NCI-H748 (cell line): ENCODE data around the gene TSPEAR.
A peak's percentile ranks its signal among the peaks of the same experiment; 100 is the strongest.
"Not testable (repeated sequence)": the region's sequence is repeated elsewhere in the genome, so short reads cannot be mapped to it uniquely, and the experiment has no call there.

Source experiments
- DNase-seq: peaks from one replicate; lab custom pipeline; 2025; ENCODE audit not compliant: unreplicated experiment; lab: John Stamatoyannopoulos, UW

TSPEAR gene

DNA sequence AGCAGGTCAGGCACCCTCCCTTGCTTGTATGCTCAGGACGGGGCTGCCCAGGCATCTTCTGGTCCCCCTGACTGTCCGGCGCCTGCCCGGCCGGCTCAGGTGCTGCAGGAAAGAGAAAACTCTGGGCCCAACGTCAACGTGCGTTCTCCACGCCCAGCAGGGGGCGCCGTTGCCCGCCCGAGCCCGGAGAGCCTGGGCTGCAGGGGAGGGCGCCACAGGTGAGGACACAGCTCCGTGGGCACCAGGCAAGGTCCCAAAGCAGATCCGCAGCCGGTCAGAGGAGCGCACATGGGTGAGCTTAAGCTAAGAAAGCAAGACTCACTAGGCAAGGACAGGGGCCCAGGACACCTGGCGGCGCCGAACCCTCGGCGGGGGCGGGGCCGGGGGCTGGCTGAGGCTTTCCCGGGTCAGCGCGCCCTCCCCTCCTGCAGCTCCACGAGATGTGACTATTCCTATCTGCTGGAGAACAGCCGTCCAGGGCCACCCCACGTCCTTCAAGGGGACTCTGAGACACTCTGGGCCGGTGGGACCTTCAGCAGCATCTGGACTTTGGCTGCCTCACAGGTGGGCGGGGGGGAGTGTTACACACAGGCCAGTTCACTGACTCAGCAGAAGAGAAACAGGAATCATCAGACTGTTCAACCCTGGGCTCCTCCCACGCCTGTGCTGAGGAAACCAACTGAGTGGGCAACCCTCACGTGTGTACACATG lies 200.7 kb downstream of the TSPEAR start:
- peak; percentile 81 for DNase-seq

- DNase-seq = no peak
Measured at GRCh38 chr21:44510109-44510507, 201.3 kb downstream of the TSPEAR start.

DNA sequence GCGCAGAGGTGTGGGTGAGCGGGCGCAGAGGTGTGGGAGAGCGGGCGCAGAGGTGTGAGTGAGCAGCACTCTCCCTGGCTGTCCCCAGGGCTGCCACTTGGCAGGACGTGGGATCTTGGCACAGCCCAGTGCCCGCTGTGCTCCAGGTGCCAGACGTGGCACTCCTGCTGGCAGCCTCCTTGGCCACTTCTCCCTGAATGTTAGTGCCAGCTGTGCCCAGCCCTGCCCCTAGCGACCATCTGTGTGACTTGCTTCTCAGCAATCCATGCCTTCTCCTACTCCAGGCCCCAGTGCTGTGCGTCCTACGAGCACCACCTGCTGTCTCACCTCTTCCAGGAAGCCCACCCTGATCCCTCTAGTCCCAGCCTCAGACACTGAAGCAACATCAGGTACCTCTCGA lies 201.8 kb downstream of the TSPEAR start:
- no peak for DNase-seq

DNA sequence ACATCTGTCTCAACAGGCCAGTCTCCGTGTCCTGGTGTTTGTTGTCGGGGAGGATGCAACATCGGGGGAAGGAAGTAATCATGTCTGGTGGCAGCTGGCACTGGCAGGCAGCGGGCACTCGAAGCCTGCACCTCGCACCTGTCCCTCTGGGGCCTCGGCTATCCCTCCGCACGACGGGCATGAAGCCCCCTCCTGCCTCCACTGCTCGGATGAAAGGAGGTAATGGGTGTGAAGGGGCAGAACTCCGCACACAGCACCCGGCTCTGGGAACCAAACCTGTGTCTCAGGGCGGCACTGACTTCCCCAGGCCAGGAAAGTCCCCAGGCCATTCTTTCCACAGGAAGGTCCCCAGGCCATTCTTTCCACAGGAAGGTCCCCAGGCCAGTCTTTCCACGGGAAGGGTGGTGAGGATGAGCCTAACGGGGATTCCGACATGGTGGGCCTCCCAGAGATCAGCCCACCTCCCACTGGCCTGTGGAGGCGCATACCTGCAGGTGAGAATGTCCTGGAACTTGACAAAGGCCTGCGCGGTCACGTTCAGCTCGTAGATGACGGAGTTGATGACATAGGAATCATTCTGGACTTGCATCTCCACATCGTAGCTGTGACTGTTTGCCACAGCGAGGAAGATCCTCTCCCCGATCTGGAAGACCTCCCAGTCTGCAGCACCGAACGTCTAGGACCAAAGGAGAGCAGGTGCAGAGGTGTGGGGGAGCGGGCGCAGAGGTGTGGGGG lies 202.5 kb downstream of the TSPEAR start:
- no peak for DNase-seq

DNA sequence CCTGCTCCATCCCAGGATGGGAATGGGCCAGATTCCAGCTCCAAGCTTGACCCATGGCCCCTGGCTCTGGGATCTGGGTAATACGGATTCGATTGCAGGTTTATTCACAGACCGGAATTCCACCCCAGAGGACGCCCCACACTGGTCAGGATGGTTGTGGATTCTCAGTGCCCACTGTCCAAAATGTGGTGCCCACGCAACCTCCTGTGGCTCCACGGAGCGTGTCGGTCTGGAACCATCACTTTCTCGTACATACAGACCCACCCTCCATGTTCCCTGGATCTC lies 203.0 kb downstream of the TSPEAR start:
- DNase-seq = no peak

DNA sequence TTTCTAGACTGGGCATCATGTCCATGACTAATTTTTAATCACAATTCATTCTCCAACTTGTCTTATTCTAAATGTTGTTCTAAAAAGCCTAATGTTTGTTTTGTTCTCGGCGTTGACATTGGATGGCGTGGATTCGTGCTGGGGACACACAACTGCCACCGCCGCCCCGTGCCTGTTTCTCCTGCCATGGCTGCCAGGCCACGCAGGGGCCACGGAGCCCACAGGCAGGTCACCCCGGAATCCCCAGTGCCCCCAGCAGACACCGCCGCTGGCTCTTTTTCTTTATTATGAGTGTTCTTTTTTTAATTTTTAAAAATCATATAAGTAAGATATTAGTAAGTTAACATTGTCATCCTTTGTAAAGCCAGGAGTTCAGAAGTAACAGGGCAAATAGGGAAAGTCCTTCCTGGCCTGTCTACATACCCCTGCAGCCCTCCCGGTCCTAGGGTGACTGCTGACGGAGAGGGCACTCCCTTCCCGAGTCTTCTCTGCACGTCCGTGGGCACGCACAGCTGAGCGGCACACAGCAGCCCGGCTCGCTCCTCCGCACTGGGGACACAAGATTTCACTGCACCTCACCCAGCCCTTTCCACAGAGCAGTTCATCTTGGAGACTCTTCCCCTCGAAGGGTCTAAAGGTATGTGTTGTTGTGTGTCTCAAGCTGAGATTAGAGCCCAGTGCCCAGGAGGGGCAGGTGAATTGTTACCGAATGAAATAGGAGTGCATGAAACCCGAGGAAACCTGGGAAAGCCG lies 203.5 kb downstream of the TSPEAR start:
- no peak for DNase-seq

DNA sequence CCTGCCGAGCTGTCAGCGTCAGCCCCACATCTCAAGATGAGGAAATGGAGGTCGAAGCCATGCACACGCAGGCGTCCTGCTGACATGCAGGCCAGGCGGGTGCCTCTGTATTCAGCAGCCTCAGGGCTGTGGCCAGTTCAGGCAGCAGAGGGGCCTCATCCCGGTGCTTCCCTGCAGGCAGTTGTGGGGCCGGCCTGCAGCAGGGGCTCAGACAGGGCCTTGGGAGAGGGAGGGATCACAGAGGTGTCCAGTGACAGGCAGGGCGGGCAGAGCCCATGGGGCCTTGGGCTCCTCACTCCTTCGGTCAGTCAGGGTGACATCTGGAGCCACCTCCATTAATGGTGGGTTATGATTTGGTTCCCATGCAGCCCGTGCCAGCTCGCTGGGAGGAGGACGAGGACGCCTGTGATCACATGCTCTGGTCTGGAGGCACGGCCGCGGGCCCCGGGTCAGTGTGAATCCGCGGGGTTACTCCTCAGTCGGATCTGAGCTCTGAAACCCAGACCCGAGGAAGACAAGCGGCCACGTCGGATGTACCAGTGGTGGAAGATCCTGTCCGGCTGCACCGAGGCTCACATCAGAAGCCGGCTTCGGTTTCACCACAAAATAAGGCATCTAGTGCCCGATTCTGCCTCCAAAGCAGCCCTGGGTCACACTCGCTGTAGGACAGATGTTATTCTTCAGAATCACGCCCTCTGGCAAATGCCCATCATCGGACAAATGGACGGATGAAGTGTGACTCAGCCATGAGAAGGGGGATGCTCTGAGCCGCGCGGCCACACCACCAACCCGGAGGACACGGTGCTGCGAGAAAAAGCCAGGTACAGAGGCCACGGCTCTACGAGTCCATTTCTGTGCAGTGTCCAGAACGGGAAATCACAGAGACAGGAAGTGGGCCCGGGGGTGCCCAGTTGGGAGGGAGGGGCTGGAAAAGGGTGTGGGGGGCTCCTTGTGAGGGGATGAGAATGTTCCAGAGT lies 204.8 kb downstream of the TSPEAR start:
- DNase-seq = no peak

- no peak for DNase-seq
Measured at GRCh38 chr21:44505673-44506278, 205.6 kb downstream of the TSPEAR start.

GRCh38 chr21:44503901-44504399 lies 207.4 kb downstream of the TSPEAR start:
- DNase-seq = no peak

DNA sequence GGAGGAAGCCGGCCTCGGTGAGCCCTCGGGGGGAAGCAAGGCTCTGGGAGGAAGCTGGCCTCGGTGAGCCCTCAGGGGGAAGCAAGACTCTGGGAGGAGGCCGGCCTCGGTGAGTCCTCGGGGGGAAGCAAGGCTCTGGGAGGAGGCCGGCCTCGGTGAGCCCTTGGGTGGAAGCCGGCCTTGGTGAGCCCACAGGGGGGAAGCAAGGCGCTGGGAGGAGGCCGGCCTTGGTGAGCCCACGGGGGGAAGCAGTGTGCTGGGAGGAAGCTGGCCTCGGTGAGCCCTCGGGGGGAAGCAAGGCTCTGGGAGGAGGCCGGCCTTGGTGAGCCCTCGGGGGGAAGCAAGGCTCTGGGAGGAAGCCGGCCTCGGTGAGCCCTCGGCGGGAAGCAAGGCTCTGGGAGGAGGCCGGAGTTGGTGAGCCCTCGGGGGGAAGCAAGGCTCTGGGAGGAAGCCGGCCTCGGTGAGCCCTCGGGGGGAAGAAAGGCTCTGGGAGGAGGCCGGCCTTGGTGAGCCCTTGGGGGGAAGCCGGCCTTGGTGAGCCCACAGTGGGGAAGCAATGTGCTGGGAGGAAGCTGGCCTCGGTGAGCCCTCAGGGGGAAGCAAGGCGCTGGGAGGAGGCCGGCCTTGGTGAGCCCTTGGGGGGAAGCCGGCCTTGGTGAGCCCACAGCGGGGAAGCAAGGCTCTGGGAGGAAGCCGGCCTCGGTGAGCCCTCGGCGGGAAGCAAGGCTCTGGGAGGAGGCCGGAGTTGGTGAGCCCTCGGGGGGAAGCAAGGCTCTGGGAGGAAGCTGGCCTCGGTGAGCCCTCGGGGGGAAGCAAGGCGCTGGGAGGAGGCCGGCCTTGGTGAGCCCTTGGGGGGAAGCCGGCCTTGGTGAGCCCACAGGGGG lies 208.1 kb downstream of the TSPEAR start:
- DNase-seq = not testable (repeated sequence)

DNA sequence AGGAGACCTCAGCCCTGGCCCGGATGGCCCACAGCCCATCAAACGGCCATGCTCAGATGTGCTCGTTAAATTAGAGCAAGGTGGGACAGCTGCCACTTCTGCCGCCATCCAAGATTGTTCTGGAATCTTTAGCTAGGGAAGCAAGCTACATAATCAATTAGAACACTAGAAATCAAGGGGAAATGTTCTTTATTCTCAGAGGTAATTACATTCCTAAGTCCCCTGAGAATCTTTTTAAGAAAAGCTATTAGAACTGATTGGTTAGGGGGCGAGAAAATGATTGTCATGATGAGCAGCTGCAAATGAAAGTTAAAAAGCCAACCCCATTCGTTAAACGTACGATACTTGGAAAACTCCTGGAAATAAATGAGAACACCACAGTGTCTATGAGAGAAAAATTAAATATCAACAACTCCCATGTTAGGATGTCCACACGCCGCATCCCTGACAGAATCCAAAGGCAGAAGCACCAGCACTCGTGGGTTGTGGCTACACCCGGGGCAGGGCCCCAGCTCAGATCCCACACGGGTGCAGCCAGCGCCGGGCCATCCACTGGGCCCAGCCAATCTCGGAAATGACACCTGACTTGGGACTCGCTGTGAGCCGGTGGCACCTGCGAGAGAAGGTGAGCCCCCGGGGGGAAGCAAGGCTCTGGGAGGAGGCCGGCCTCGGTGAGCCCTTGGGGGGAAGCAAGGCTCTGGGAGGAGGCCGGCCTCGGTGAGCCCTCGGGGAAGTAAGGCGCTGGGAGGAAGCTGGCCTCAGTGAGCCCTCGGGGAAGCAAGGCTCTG lies 209.0 kb downstream of the TSPEAR start:
- no peak for DNase-seq

GRCh38 chr21:44500111-44500510 lies 211.3 kb downstream of the TSPEAR start:
- DNase-seq = no peak

GRCh38 chr21:44499631-44500030 lies 211.7 kb downstream of the TSPEAR start:
- DNase-seq = peak; percentile 36

GRCh38 chr21:44499211-44499560 lies 212.2 kb downstream of the TSPEAR start:
- peak; percentile 84 for DNase-seq

DNA sequence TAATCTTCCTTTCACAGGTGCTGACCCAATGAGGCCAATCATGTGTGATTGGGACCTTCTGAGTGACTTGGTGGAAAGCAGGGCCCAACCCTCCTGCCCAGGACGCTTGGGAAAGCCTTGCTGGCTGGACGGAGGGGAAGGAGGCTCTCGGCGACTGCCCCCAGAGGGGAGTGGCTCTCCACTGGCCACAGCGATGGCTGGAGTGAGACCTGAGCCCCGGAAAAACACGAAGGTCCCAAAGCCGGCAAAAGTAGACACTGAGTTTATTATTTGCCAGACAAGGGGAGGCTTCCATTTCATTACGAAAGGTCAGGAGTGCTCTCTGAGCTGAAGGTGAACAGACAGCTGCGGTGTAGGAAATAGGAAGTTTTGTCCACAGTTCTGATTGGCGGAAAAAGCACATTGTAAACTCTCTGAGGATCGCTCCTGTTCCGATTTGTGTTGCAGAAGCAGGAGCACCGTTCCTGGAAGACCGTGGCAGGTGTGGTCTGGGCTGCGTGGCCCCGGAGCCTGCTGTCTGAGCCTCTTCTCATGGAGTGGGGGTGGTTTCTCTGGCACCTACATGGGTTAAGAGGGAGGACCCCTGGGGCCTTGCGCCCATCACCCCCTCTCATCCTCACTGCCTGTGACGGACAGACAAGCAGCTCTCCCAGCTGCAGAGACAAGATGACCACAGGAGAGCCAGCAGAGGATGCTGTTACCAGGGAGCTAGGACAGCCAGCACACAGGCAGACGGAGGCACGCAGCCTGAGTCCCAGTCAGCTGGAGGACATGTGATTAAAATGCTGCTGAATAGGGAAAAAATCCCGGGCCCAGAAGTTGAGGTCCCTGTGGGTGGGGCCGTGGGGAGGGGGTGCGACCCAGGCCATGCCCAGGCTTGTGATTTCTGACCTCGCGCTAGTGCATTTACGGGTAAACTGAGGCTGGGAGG lies 212.8 kb downstream of the TSPEAR start:
- peak; percentile 62 for DNase-seq

GRCh38 chr21:44497703-44498126 lies 213.7 kb downstream of the TSPEAR start:
- peak; percentile 95 for DNase-seq
